NCI-H774 (cell line): ENCODE data around the gene NIPBL.
"Not testable (repeated sequence)": the region's sequence is repeated elsewhere in the genome, so short reads cannot be mapped to it uniquely, and the experiment has no call there.

Experiments used
- DNase-seq: peaks from one replicate; lab custom pipeline; 2025; lab: John Stamatoyannopoulos, UW

NIPBL gene

GRCh38 chr5:36877667-36878391 lies 1.3 kb downstream of the NIPBL start:
- peak; percentile 22 for DNase-seq

GRCh38 chr5:36878392-36879082 lies 2.0 kb downstream of the NIPBL start:
- peak; percentile 41 for DNase-seq

- no peak for DNase-seq
These were observed 2.9 kb downstream of the NIPBL start for GRCh38 chr5:36879274-36880033.

GRCh38 chr5:36880761-36881160 lies 4.2 kb downstream of the NIPBL start:
- no peak for DNase-seq

- DNase-seq, result no peak
These were observed 4.7 kb downstream of the NIPBL start for GRCh38 chr5:36881304-36881703.

- no peak for DNase-seq
These were observed 5.2 kb downstream of the NIPBL start for GRCh38 chr5:36881807-36882206.

- DNase-seq, result no peak
These were observed 5.7 kb downstream of the NIPBL start for GRCh38 chr5:36882250-36882649.

GRCh38 chr5:36883894-36884462 lies 7.4 kb downstream of the NIPBL start:
- no peak for DNase-seq

GRCh38 chr5:36885149-36885548 lies 8.6 kb downstream of the NIPBL start:
- DNase-seq, result no peak

- no peak for DNase-seq
These were observed 9.3 kb downstream of the NIPBL start for GRCh38 chr5:36885566-36886485.

- DNase-seq, result no peak
These were observed 10.2 kb downstream of the NIPBL start for GRCh38 chr5:36886791-36887190.

GRCh38 chr5:36887532-36887931 lies 11.0 kb downstream of the NIPBL start:
- no peak for DNase-seq

GRCh38 chr5:36888303-36888702 lies 11.7 kb downstream of the NIPBL start:
- no peak for DNase-seq

- DNase-seq, result no peak
These were observed 12.7 kb downstream of the NIPBL start for GRCh38 chr5:36889264-36889663.

- DNase-seq, result no peak
These were observed 14.7 kb downstream of the NIPBL start for GRCh38 chr5:36891266-36891665.

GRCh38 chr5:36892085-36892830 lies 15.7 kb downstream of the NIPBL start:
- DNase-seq, result not testable (repeated sequence)

- DNase-seq, result no peak
These were observed 18.4 kb downstream of the NIPBL start for GRCh38 chr5:36894954-36895353.

GRCh38 chr5:36896476-36896875 lies 19.9 kb downstream of the NIPBL start:
- DNase-seq, result no peak

- no peak for DNase-seq
These were observed 21.0 kb downstream of the NIPBL start for GRCh38 chr5:36897616-36898015.

GRCh38 chr5:36899860-36900259 lies 23.3 kb downstream of the NIPBL start:
- no peak for DNase-seq

GRCh38 chr5:36900283-36900682 lies 23.7 kb downstream of the NIPBL start:
- DNase-seq, result no peak
